ENCODE results near the gene CNTNAP5. TPM values are rescaled to one million over a fixed set of nuclear protein-coding genes. Genes with fewer than 3 reads are reported as not detected.

Gene CNTNAP5
- total and polyA plus RNA-seq, 2 of the 8 experiments (the other 6 are each of a cell fraction or from before 2014, with no cell fraction given): 0.11 to 0.76 TPM

DNA sequence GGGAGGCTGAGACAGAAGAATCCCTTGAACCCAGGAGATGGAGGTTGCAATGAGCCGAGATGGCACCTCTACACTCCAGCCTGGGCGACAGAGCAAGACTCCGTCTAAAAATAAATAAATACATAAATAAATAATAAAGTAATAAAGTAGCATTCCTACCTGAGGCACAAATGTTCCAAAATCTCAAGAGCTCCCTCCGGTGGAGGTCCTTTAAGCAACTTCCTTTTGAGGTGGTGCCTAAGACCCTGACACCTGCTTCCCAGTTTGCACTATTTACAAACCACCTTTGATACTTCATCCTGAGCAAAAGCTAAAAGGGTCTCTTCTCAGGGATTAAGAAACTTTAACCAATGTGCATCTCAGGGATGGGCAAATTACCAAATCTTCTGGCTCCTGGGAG lies 505.1 kb downstream of the CNTNAP5 start:
- ChIA-PET CTCF (ENCODE audit: partially characterized antibody) (interaction anchor here (0.8 to 3.7 kb wide), 10 partner anchors 12 to 504 kb away, joined by 3 to 17 read pairs (median 4); partner anchors contain the start of gene CNTNAP5), POLR2A (ENCODE audit: partially characterized antibody) (no interaction called here)
- WGBS, 2 experiments (ENCODE audit: extremely low coverage in 1 of 2, insufficient coverage in 1 of 2, insufficient read length in 1 of 2, insufficient replicate concordance in 2 of 2, low coverage in 1 of 2, low lambda C conversion rate in 2 of 2, missing lambda C conversion rate in 1 of 2): 90% methylated on average over 4 of the region's 4 CpGs; no CpG with 5 or more reads in 1 of the 2 experiments
- H3K79me1 ChIP-seq (ENCODE audit: low read depth, low read length): no peaks in the 10 kb centered on the region
- H4K5ac ChIP-seq (ENCODE audit: insufficient read length, low read depth, low read length): no peak overlapping the region
- no peak overlapping the region for H3K4ac ChIP-seq (replicated peaks; ENCODE audit: insufficient read length, low read depth, low read length)
- DNase-seq (ENCODE audit: low read depth in 1 of 2, low spot score in 2 of 2): no peak
- H3K14ac ChIP-seq (ENCODE audit: insufficient read length): no peak overlapping the region
- H2BK12ac ChIP-seq (ENCODE audit: low read depth, low read length): no peak overlapping the region
- H3K56ac ChIP-seq (replicated peaks; ENCODE audit: insufficient read length, low read depth, low read length): no peak overlapping the region
- no peak overlapping the region for H2BK120ac ChIP-seq (replicated peaks; ENCODE audit: low read depth, low read length)
- peaks cover 0 to 2% (median 0%) of the 10 kb centered on the region in 4 experiments; a peak in 1 of 7 replicates for H3K4me1 ChIP-seq (replicated peaks in 1 of 4; ENCODE audit: control insufficient read depth in 3 of 4, insufficient read depth in 4 of 4, low read length in 3 of 4)
- no peaks in the 10 kb centered on the region for H3K36me3 ChIP-seq (ENCODE audit: control insufficient read depth in 2 of 4, insufficient read depth in 4 of 4, low read length in 3 of 4)
- no peak for FAIRE-seq
- H3K23ac ChIP-seq (ENCODE audit: insufficient read length): no peak overlapping the region
- H3K4me2 ChIP-seq (ENCODE audit: insufficient read depth in 1 of 2, low read depth in 2 of 2, low read length in 2 of 2): no peak overlapping the region
- H3K79me2 ChIP-seq (ENCODE audit: control insufficient read depth in 1 of 2, insufficient read depth in 2 of 2, low read length in 2 of 2): no peaks in the 10 kb centered on the region
- no peak overlapping the region for H3K9ac ChIP-seq (replicated peaks in 1 of 4; ENCODE audit: extremely low read depth in 1 of 4, low read depth in 3 of 4, low read length in 3 of 4)
- H2BK15ac ChIP-seq (ENCODE audit: low read length): no peak overlapping the region
- no peaks in the 10 kb centered on the region for H3K23me2 ChIP-seq (ENCODE audit: low read depth, low read length)
- H4K8ac ChIP-seq (ENCODE audit: extremely low read depth, insufficient read depth, low read length): no peak overlapping the region
- no peak overlapping the region for H2AK5ac ChIP-seq (ENCODE audit: low read depth, low read length)
- no peak overlapping the region for H3K27ac ChIP-seq (ENCODE audit: low read depth, low read length)
- H4K20me1 ChIP-seq (replicated peaks in 1 of 2; ENCODE audit: control insufficient read depth in 1 of 2, insufficient read depth in 2 of 2, low read length in 2 of 2): no peaks in the 10 kb centered on the region
- no peaks in the 10 kb centered on the region for H3K27me3 ChIP-seq (replicated peaks in 1 of 4; ENCODE audit: control insufficient read depth in 3 of 4, extremely low read depth in 1 of 4, insufficient read depth in 3 of 4, low read length in 3 of 4)
- no peak overlapping the region for H2AFZ ChIP-seq (ENCODE audit: low read length)
- no peak overlapping the region for H3K18ac ChIP-seq (ENCODE audit: extremely low read depth, low read length)
- H3K4me3 ChIP-seq (ENCODE audit: extremely low read depth in 1 of 4, insufficient read depth in 2 of 4, low read depth in 3 of 4, low read length in 4 of 4): no peak overlapping the region
- no peak for TF ChIP-seq SIN3A (conservative IDR thresholded peaks at IDR 0.05 in 1 of 2, IDR thresholded peaks at IDR 0.05 in 1 of 2; ENCODE audit: low read depth in 1 of 2, low read length in 2 of 2)
- peak; percentile 27 to 52; a peak in 3 of 4 replicates for TF ChIP-seq RAD21 (IDR thresholded peaks at IDR 0.05 in 1 of 2, conservative IDR thresholded peaks at IDR 0.05 in 1 of 2; ENCODE audit: low read depth in 2 of 2, low read length in 2 of 2)
- TF ChIP-seq, protein P1, sequence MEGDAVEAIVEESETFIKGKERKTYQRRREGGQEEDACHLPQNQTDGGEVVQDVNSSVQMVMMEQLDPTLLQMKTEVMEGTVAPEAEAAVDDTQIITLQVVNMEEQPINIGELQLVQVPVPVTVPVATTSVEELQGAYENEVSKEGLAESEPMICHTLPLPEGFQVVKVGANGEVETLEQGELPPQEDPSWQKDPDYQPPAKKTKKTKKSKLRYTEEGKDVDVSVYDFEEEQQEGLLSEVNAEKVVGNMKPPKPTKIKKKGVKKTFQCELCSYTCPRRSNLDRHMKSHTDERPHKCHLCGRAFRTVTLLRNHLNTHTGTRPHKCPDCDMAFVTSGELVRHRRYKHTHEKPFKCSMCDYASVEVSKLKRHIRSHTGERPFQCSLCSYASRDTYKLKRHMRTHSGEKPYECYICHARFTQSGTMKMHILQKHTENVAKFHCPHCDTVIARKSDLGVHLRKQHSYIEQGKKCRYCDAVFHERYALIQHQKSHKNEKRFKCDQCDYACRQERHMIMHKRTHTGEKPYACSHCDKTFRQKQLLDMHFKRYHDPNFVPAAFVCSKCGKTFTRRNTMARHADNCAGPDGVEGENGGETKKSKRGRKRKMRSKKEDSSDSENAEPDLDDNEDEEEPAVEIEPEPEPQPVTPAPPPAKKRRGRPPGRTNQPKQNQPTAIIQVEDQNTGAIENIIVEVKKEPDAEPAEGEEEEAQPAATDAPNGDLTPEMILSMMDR (IDR thresholded peaks at IDR 0.05; ENCODE audit: control extremely low read depth in 1 of 3, insufficient read depth in 1 of 3, low read depth in 1 of 3, low read length in 3 of 3): peak in 2 of 3 experiments; percentile 9 to 14; a peak in 2 of 4 replicates
- H2BK5ac ChIP-seq (ENCODE audit: low read depth, low read length): no peak overlapping the region
- 0 out of 4 replicates have a peak, but pooled peaks cover 3% of the 10 kb centered on the region in 2 experiments for H3K9me3 ChIP-seq (ENCODE audit: insufficient read depth in 2 of 2, low read depth in 1 of 2, low read length in 1 of 2)
- H2BK20ac ChIP-seq (ENCODE audit: low read length): no peak overlapping the region
- H4K91ac ChIP-seq (replicated peaks; ENCODE audit: insufficient read length, low read length): no peak overlapping the region

Measured in H1 (cell line).